Measurements from ENCODE around the gene CRYGC.

CRYGC gene

DNA sequence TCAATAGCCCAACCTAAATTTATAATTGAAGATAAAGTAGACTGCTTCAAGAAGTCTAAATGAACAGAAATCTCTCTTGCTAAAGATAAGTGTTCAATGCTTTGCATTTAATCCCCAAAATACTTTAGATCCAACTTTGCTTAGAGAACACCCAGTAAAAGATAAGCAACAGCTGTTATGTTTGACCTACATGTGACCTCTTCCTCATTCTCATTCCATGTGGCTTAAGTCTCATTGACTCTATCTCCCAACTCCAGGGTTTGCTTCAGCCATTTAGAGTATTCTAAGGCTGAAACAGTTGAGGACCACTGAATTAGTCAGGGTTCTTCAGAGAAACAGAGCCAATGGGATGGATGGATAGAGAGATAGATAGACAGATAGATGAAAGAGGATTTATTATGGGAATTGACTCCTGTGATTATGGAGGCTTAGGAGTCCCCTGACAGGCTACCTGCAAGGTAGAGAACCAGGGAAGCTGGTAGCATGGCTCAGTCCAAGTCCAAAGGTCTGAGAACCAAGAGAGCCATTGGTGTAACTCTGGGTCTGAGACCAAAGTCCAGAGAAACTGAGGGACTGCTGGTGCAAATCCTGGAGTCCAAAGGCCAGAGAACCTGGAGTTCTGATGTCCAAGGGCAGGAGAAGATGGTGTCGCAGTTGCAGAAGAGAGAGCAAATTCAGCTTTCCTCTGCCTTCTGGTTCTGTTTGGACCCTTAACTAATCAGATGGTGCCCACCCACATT, 37.4 kb downstream of the CRYGC start:
- DNase-seq, result no peak

DNA sequence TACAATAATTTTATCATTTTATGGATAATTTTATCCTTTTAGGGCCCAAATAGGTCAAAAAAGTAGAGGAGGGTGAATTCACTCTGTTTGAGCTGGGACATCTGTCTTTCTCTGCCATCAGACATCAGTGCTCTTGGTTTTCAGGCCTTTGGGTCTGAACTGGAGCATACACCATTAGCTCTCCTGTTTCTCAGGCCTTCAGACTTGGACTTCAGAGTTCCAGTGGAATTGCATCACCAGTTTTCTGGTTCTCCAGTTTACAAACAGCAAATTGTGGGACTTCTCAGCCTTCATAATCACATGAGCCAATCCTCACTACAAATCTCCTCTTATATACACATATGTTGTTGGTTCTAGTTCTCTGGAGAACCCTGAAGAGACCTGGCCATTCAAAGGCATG, 39.2 kb downstream of the CRYGC start:
- no peak for DNase-seq

- no peak for DNase-seq
Measured at GRCh38 chr2:208086029-208086428, 43.6 kb downstream of the CRYGC start.

DNA sequence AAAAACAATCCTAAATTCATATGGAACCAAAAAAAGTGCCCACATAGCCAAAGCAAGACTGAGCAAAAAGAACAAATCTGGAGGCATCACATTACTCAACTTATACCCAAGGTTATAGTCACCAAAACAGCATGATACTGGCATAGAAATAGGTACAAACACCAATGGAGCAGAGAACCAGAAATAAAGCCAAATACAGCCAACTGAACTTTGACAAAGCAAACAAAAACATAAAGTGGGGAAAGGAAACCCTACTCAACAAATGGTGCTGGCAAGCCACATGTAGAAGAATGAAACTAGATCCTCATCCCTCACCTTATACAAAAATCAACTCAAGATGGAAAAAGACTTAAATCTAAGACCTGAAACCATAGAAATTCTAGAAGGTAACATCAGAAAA, 45.8 kb downstream of the CRYGC start:
- no peak for DNase-seq
